K562 (cell line): ENCODE data around the gene EFEMP2. TPM values are rescaled to one million over a fixed set of nuclear protein-coding genes. Genes with fewer than 3 reads are reported as not detected.

Experiments
- GABPA ChIP-seq: fragments of 200-800 bp; sonication (Bioruptor generic); conservative IDR thresholded peaks from 2 replicates; pipeline ENCODE4 v1.6.1; 2016; ENCODE audit warnings: low read depth, missing genetic modification characterization, missing compliant biosample characterization
- MBD1 ChIP-seq: fragments of 250-450 bp; sonication (Bioruptor Pico); IDR thresholded peaks from 2 replicates; pipeline ENCODE4 v1.8.0; 2022; ENCODE audit warnings: inconsistent platforms
- NCOA1 ChIP-seq: fragments of 450-650 bp; IDR thresholded peaks from 2 replicates; pipeline ENCODE4 v1.6.1; 2016; ENCODE audit warnings: low read depth
- NCOA4 ChIP-seq: fragments of 450-650 bp; IDR thresholded peaks from 2 replicates; pipeline ENCODE4 v1.6.1; 2018; ENCODE audit warnings: mild to moderate bottlenecking; ENCODE audit not compliant: partially characterized antibody
- RBM17 ChIP-seq: fragments of 200-400 bp; formaldehyde crosslinking; IDR thresholded peaks from 2 replicates; pipeline ENCODE4 v1.6.1; 2017; ENCODE audit warnings: low read depth, mild to moderate bottlenecking, low read length, borderline replicate concordance
- RHOXF2B ChIP-seq: fragments of 250-450 bp; sonication (Bioruptor Pico); conservative IDR thresholded peaks from 2 replicates; pipeline ENCODE4 v1.5.1; 2021
- SAP30 ChIP-seq: fragments of 200-600 bp; sonication (generic); IDR thresholded peaks from 2 replicates; pipeline ENCODE4 v1.6.1; 2012; ENCODE audit warnings: borderline replicate concordance, low read depth, mild to moderate bottlenecking, moderate library complexity, low read length, control low read depth, inconsistent platforms; ENCODE audit not compliant: insufficient read depth, poor library complexity, severe bottlenecking
- TOE1 ChIP-seq, 2 experiments: fragments of 450-650 bp in 1 of 2; sonication (generic) in 1 of 2; formaldehyde crosslinking in 1 of 2; IDR thresholded peaks; 2 replicates each; pipeline versions ENCODE4 v1.7.1 to v1.8.0; 2016 to 2022; ENCODE audit warnings: borderline replicate concordance in 2 of 2, mild to moderate bottlenecking in 2 of 2, antibody characterized with exemption in 1 of 2, inconsistent platforms in 1 of 2, low read depth in 1 of 2, missing genetic modification reagents in 1 of 2, moderate library complexity in 1 of 2
- U2AF2 ChIP-seq: fragments of 200-400 bp; formaldehyde crosslinking; optimal IDR thresholded peaks from 2 replicates; pipeline ENCODE3; 2017; ENCODE audit warnings: low read depth, mild to moderate bottlenecking, low read length
- YY1 ChIP-seq, 3 experiments: IDR thresholded peaks; 2 replicates each; pipeline ENCODE4 v1.6.1; 2011; ENCODE audit warnings: low read length in 2 of 3, mild to moderate bottlenecking in 2 of 3, moderate library complexity in 2 of 3, borderline replicate concordance in 1 of 3, control low read depth in 1 of 3, low read depth in 1 of 3; ENCODE audit not compliant: insufficient read depth in 3 of 3, insufficient replicate concordance in 2 of 3, control insufficient read depth in 1 of 3, insufficient read length in 1 of 3; ENCODE audit errors: extremely low read depth in 1 of 3
- ZBTB1 ChIP-seq: sonication (generic); formaldehyde crosslinking; IDR thresholded peaks from 2 replicates; pipeline ENCODE4 v1.8.1; 2023; ENCODE audit warnings: missing genetic modification reagents, low read depth, mild to moderate bottlenecking, borderline replicate concordance
- ZC3H11A ChIP-seq: IDR thresholded peaks from 2 replicates; pipeline ENCODE4 v1.6.1; 2012; ENCODE audit warnings: low read depth, low read length, improper control_type of control experiment
- ZEB2 ChIP-seq: fragments of 450-650 bp; IDR thresholded peaks from 2 replicates; pipeline ENCODE4 v1.6.1; 2016
- ZFP1 ChIP-seq: fragments of 450-650 bp; formaldehyde crosslinking; IDR thresholded peaks from 2 replicates; pipeline ENCODE4 v1.4.0; 2020; ENCODE audit warnings: mild to moderate bottlenecking, mixed read lengths
- ZKSCAN8 ChIP-seq: fragments of 200-800 bp; sonication (Bioruptor generic); IDR thresholded peaks from 2 replicates; pipeline ENCODE4 v1.6.1; 2016; ENCODE audit warnings: missing genetic modification characterization, missing compliant biosample characterization
- ZNF146 ChIP-seq: IDR thresholded peaks from one replicate; pipeline ENCODE4 v1.6.1; 2018; ENCODE audit warnings: missing compliant biosample characterization; ENCODE audit not compliant: unreplicated experiment
- ZNF23 ChIP-seq: fragments of 250-450 bp; sonication (Bioruptor Pico); IDR thresholded peaks from 2 replicates; pipeline ENCODE4 v1.4.0; 2020; ENCODE audit warnings: mild to moderate bottlenecking
- ZNF253 ChIP-seq: fragments of 250-450 bp; sonication (Bioruptor Pico); conservative IDR thresholded peaks from 2 replicates; pipeline ENCODE4 v1.6.1; 2021; ENCODE audit warnings: mild to moderate bottlenecking
- ZNF766 ChIP-seq: fragments of 200-800 bp; sonication (Bioruptor generic); conservative IDR thresholded peaks from 2 replicates; pipeline ENCODE4 v1.6.1; 2016; ENCODE audit warnings: missing genetic modification characterization, missing compliant biosample characterization
- polyA plus RNA-seq, 8 experiments: library from polyadenylated mRNA; depleted of rRNA in 4 of 8; stranded (reverse) in 5 of 8; unstranded in 3 of 8; fragments of >200 nt; fragmentation: Nextera tagmentation in 2 of 8; fragmentation: Illumina TruSeq in 1 of 8; extraction: Ambion mirVana in 2 of 8; extraction: Trizol in 1 of 8; gene quantifications; 2 replicates each; pipeline versions ENCODE4 v1.2.1 to v1.2.3, GENCODE V29; 2011 to 2014; ENCODE audit warnings: inconsistent platforms in 1 of 8, missing spikeins in 1 of 8
- total RNA-seq, 7 experiments: library from RNA; depleted of rRNA in 6 of 7; stranded (reverse); fragments of >200 nt in 6 of 7; fragmentation: Illumina TruSeq in 2 of 7; extraction: Trizol in 2 of 7; gene quantifications; 2 replicates each; pipeline versions ENCODE4 v1.2.1 to v1.2.3, GENCODE V29; 2011 to 2021; ENCODE audit warnings: low replicate concordance in 1 of 7
- TF ChIP-seq, protein P1 (sequence below): fragments of 450-650 bp; formaldehyde crosslinking; IDR thresholded peaks from 2 replicates; pipeline ENCODE4 v1.4.0; 2020; ENCODE audit warnings: mild to moderate bottlenecking, mixed read lengths
- TF ChIP-seq, protein P2 (sequence below): fragments of 250-450 bp; sonication (Bioruptor Pico); IDR thresholded peaks from 2 replicates; pipeline ENCODE4 v1.9.0; 2021; ENCODE audit warnings: mild to moderate bottlenecking, inconsistent platforms

The EFEMP2 gene
- total and polyA plus RNA-seq, 9 of the 15 experiments (the other 6 are each of a cell fraction or from before 2014, with no cell fraction given) = 0.07 to 2.9 (median 0.69) TPM; not detected in 1

- TF ChIP-seq U2AF2 = no peak
- TF ChIP-seq RHOXF2B (CRISPR knock-in tag) = no peak
- 0 out of 2 replicates have a peak, but pooled peaks have one; percentile 38 for TF ChIP-seq ZBTB1
- TF ChIP-seq, protein P1, sequence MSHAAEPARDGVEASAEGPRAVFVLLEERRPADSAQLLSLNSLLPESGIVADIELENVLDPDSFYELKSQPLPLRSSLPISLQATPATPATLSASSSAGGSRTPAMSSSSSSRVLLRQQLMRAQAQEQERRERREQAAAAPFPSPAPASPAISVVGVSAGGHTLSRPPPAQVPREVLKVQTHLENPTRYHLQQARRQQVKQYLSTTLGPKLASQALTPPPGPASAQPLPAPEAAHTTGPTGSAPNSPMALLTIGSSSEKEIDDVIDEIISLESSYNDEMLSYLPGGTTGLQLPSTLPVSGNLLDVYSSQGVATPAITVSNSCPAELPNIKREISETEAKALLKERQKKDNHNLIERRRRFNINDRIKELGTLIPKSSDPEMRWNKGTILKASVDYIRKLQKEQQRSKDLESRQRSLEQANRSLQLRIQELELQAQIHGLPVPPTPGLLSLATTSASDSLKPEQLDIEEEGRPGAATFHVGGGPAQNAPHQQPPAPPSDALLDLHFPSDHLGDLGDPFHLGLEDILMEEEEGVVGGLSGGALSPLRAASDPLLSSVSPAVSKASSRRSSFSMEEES (CRISPR knock-in tag) = no peak
- no peak for TF ChIP-seq ZNF253 (CRISPR knock-in tag)
- TF ChIP-seq TOE1 (IDR thresholded peaks at IDR 0.05; ENCODE audit: borderline replicate concordance) = no peak
- TF ChIP-seq TOE1 (CRISPR knock-in tag; IDR thresholded peaks at IDR 0.05; ENCODE audit: borderline replicate concordance, low read depth) = no peak
- peak; percentile 91 for TF ChIP-seq ZNF766 (CRISPR knock-in tag)
- no peak for TF ChIP-seq ZNF146 (CRISPR knock-in tag)
- no peak for TF ChIP-seq ZNF23 (CRISPR knock-in tag)
- TF ChIP-seq ZEB2 = no peak
- no peak for TF ChIP-seq MBD1 (CRISPR knock-in tag)
- no peak for TF ChIP-seq NCOA1
- TF ChIP-seq YY1 (IDR thresholded peaks at IDR 0.05; ENCODE audit: borderline replicate concordance in 1 of 3, control insufficient read depth in 1 of 3, extremely low read depth in 1 of 3, insufficient read depth in 3 of 3, insufficient read length in 1 of 3, insufficient replicate concordance in 2 of 3, low read depth in 1 of 3, low read length in 2 of 3) = peak in 2 of 3 experiments; percentile 55 to 70
- no peak for TF ChIP-seq NCOA4
- TF ChIP-seq, protein P2, sequence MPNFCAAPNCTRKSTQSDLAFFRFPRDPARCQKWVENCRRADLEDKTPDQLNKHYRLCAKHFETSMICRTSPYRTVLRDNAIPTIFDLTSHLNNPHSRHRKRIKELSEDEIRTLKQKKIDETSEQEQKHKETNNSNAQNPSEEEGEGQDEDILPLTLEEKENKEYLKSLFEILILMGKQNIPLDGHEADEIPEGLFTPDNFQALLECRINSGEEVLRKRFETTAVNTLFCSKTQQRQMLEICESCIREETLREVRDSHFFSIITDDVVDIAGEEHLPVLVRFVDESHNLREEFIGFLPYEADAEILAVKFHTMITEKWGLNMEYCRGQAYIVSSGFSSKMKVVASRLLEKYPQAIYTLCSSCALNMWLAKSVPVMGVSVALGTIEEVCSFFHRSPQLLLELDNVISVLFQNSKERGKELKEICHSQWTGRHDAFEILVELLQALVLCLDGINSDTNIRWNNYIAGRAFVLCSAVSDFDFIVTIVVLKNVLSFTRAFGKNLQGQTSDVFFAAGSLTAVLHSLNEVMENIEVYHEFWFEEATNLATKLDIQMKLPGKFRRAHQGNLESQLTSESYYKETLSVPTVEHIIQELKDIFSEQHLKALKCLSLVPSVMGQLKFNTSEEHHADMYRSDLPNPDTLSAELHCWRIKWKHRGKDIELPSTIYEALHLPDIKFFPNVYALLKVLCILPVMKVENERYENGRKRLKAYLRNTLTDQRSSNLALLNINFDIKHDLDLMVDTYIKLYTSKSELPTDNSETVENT (CRISPR knock-in tag) = peak; percentile 61; the same call in 1 of the 2 replicates
- no peak for TF ChIP-seq ZFP1
- TF ChIP-seq GABPA (tag) = no peak
- no peak for TF ChIP-seq ZKSCAN8 (CRISPR knock-in tag)
- TF ChIP-seq SAP30 = no peak
- TF ChIP-seq RBM17 = no peak
- TF ChIP-seq ZC3H11A = peak; percentile 40; the same call in 1 of the 2 replicates
Measured at GRCh38 chr11:65857853-65858680, 14.5 kb downstream of the EFEMP2 start, which contains the start of gene CFL1 (continued).
